ENCODE results near the gene SLC23A2.

Gene SLC23A2

DNA sequence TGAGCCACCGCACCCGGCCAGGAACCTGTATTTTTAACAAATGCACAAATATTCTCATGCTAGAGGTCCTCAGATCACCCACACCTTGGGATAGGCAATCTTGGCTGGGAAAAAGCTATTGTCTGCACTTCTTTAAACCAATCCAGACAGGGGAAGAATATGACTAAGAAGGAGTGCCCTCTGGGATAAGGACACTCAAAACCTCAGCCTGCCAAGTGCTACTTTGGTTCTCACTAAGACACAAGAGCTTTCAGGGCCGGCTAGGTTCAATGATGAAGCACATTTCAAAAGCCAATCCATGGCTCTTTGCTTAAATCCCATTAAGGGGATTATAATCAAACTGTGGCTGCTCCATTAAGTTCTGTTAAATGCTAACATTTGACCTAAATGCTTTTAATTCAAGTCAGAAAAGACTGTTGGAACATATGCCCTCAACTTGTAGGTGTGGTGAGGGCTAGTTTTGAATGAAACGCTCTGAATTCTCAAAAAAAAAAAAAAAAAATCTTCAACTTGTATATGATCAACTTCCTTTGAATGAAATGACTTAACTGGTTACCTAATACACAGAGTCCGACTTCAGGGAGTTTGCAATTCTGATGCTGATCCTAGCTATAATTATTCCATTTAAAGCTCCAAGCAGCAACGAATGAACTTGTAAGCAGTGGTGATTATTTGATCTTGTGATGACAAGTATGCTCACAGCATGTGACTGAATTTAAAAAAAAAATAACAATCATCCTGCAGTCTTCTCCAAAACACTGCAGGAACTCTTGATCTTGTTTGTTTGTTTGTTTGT lies 56.6 kb downstream of the SLC23A2 start:
- Histone ChIP-seq H3K27ac (ENCODE audit: extremely low read depth, low read depth, low read length) (no peak overlapping the region), H3K4me3 (ENCODE audit: low read depth, low read length) (no peak overlapping the region), H3K4me1 (ENCODE audit: control insufficient read depth, insufficient read depth, low read length) (no peaks in the 10 kb centered on the region), H3K36me3 (ENCODE audit: control insufficient read depth in 2 of 2, insufficient read depth in 1 of 2, low read length in 2 of 2) (peaks cover 0 to 11% of the 10 kb centered on the region in 2 experiments; a peak in 2 of 3 replicates), H3K9me3 (ENCODE audit: control insufficient read depth, insufficient read depth, low read depth, low read length) (no peaks in the 10 kb centered on the region)
- CTCF ChIA-PET: interaction anchor here (0.6 to 1.3 kb wide), 4 partner anchors 11 to 877 kb away, joined by 3 to 4 read pairs (median 3); no protein-coding TSS in a partner anchor
- POLR2A ChIA-PET: interaction anchor here (1.0 kb wide), 1 partner anchor 14 kb away, joined by 3 read pairs; no protein-coding TSS in a partner anchor
- no peak for TF ChIP-seq ZNF133 (tag by site-specific recombination; IDR thresholded peaks at IDR 0.05)
- TF ChIP-seq ZBTB11 (tag by site-specific recombination; conservative IDR thresholded peaks at IDR 0.05; ENCODE audit: low read depth): no peak
- no peak for TF ChIP-seq KLF1 (tag by site-specific recombination; IDR thresholded peaks at IDR 0.05)
- TF ChIP-seq ZNF23 (tag by site-specific recombination; IDR thresholded peaks at IDR 0.05; ENCODE audit: borderline replicate concordance): no peak
- no peak for TF ChIP-seq SETDB1 (IDR thresholded peaks at IDR 0.05; ENCODE audit: insufficient read length, low read length)
- TF ChIP-seq ZNF529 (tag by site-specific recombination; IDR thresholded peaks at IDR 0.05; ENCODE audit: insufficient replicate concordance): no peak
- no peak for TF ChIP-seq KLF16 (tag by site-specific recombination; IDR thresholded peaks at IDR 0.05)
- no peak for TF ChIP-seq ZIC2 (tag by site-specific recombination; IDR thresholded peaks at IDR 0.05)
- no peak for TF ChIP-seq ZNF514 (tag by site-specific recombination; IDR thresholded peaks at IDR 0.05)
- no peak for TF ChIP-seq ZNF391 (tag by site-specific recombination; IDR thresholded peaks at IDR 0.05; ENCODE audit: borderline replicate concordance, low read depth)
- no peak for TF ChIP-seq ZNF10 (tag by site-specific recombination; IDR thresholded peaks at IDR 0.05)
- TF ChIP-seq ZNF658 (tag by site-specific recombination; IDR thresholded peaks at IDR 0.05): no peak
- TF ChIP-seq HOXD13 (CRISPR knock-in tag; IDR thresholded peaks at IDR 0.05; ENCODE audit: borderline replicate concordance): no peak
- TF ChIP-seq, protein P1, sequence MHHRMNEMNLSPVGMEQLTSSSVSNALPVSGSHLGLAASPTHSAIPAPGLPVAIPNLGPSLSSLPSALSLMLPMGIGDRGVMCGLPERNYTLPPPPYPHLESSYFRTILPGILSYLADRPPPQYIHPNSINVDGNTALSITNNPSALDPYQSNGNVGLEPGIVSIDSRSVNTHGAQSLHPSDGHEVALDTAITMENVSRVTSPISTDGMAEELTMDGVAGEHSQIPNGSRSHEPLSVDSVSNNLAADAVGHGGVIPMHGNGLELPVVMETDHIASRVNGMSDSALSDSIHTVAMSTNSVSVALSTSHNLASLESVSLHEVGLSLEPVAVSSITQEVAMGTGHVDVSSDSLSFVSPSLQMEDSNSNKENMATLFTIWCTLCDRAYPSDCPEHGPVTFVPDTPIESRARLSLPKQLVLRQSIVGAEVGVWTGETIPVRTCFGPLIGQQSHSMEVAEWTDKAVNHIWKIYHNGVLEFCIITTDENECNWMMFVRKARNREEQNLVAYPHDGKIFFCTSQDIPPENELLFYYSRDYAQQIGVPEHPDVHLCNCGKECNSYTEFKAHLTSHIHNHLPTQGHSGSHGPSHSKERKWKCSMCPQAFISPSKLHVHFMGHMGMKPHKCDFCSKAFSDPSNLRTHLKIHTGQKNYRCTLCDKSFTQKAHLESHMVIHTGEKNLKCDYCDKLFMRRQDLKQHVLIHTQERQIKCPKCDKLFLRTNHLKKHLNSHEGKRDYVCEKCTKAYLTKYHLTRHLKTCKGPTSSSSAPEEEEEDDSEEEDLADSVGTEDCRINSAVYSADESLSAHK (tag by site-specific recombination; IDR thresholded peaks at IDR 0.05): no peak
- TF ChIP-seq, protein P2, sequence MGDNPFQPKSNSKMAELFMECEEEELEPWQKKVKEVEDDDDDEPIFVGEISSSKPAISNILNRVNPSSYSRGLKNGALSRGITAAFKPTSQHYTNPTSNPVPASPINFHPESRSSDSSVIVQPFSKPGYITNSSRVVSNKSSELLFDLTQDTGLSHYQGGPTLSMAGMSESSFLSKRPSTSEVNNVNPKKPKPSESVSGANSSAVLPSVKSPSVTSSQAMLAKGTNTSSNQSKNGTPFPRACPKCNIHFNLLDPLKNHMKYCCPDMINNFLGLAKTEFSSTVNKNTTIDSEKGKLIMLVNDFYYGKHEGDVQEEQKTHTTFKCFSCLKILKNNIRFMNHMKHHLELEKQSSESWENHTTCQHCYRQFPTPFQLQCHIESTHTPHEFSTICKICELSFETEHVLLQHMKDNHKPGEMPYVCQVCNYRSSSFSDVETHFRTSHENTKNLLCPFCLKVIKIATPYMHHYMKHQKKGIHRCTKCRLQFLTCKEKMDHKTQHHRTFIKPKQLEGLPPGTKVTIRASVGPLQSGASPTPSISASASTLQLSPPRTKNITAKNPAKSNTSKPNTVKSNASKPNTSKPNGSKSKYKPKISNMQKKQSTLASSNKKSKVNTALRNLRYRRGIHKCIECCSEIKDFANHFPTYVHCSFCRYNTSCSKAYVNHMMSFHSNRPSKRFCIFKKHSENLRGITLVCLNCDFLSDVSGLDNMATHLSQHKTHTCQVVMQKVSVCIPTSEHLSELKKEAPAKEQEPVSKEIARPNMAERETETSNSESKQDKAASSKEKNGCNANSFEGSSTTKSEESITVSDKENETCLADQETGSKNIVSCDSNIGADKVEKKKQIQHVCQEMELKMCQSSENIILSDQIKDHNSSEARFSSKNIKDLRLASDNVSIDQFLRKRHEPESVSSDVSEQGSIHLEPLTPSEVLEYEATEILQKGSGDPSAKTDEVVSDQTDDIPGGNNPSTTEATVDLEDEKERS (tag by site-specific recombination; IDR thresholded peaks at IDR 0.05): no peak
- no peak for TF ChIP-seq ZNF175 (tag by site-specific recombination; IDR thresholded peaks at IDR 0.05)
- no peak for TF ChIP-seq ZNF423 (tag by site-specific recombination; IDR thresholded peaks at IDR 0.05)

Measured in HEK293 (cell line).